Stomach (tissue), 4 donors: ENCODE data around the gene RETSAT.

Experiments used
- EP300 ChIP-seq: sonication (generic); formaldehyde crosslinking; IDR thresholded peaks from one replicate; pipeline ENCODE4 v1.6.1; 2017; ENCODE audit warnings: antibody characterized with exemption
- POLR2A ChIP-seq, 4 donors: fragments of 450-650 bp; IDR thresholded peaks; one replicate each; pipeline ENCODE4 v1.6.1; 2016; ENCODE audit warnings: antibody characterized with exemption in 4 of 4, control low read depth in 2 of 4, mild to moderate bottlenecking in 1 of 4, moderate library complexity in 1 of 4
- POLR2AphosphoS5 ChIP-seq, 3 donors: sonication (generic); formaldehyde crosslinking; IDR thresholded peaks; one replicate each; pipeline ENCODE4 v1.6.1; 2016; ENCODE audit warnings: antibody characterized with exemption in 3 of 3
- TF ChIP-seq, protein P1 (sequence below), 7 experiments: fragments of 450-650 bp in 4 of 7; fragments of 200-600 bp in 3 of 7; sonication (generic) in 3 of 7; IDR thresholded peaks; one replicate each; pipeline ENCODE4 v1.5.1; 2016 to 2019; ENCODE audit warnings: antibody characterized with exemption in 7 of 7, control low read depth in 2 of 7, mild to moderate bottlenecking in 1 of 7

DNA sequence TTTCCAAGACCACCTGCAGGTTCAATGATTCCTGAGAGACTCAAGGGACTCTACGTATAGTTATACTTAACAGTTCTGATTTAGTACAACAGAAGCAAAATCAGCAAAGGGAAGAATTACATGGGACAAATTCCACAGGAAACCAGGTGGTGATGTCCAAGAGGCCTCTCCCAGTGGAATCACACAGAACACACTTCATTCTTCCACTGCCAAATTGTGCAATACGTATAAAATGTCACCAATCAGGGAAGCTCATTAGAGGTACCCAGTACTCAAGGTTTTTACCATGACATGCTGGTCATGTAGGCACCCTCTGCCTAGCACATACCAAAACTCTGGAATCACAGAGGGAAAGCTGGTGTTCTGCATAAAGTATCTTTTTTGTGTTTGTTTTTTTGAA is 33.4 kb upstream of the RETSAT start:
- TF ChIP-seq, protein P1, sequence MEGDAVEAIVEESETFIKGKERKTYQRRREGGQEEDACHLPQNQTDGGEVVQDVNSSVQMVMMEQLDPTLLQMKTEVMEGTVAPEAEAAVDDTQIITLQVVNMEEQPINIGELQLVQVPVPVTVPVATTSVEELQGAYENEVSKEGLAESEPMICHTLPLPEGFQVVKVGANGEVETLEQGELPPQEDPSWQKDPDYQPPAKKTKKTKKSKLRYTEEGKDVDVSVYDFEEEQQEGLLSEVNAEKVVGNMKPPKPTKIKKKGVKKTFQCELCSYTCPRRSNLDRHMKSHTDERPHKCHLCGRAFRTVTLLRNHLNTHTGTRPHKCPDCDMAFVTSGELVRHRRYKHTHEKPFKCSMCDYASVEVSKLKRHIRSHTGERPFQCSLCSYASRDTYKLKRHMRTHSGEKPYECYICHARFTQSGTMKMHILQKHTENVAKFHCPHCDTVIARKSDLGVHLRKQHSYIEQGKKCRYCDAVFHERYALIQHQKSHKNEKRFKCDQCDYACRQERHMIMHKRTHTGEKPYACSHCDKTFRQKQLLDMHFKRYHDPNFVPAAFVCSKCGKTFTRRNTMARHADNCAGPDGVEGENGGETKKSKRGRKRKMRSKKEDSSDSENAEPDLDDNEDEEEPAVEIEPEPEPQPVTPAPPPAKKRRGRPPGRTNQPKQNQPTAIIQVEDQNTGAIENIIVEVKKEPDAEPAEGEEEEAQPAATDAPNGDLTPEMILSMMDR (IDR thresholded peaks at IDR 0.05): no peak
- TF ChIP-seq EP300 (no peak), POLR2AphosphoS5 (IDR thresholded peaks at IDR 0.05) (no peak), POLR2A (IDR thresholded peaks at IDR 0.05) (no peak)
